Measurements from ENCODE around the gene PTPN5.
A peak's percentile ranks its signal among the peaks of the same experiment; 100 is the strongest.
"Not testable (repeated sequence)": the region's sequence is repeated elsewhere in the genome, so short reads cannot be mapped to it uniquely, and the experiment has no call there.

Gene PTPN5

GRCh38 chr11:18791207-18791968 is at the start of gene PTPN5:
TSS of gene PTPN5 (minus strand) at chr11:18791798. CDS start at chr11:18771958, 19,840 bp downstream.
- no peak for DNase-seq

GRCh38 chr11:18836417-18836816 is 44.8 kb upstream of the PTPN5 start:
- DNase-seq = no peak

- no peak for DNase-seq
Observed at GRCh38 chr11:18834754-18835466, 43.3 kb upstream of the PTPN5 start.

GRCh38 chr11:18820160-18820559 is 28.6 kb upstream of the PTPN5 start:
- not testable (repeated sequence) for DNase-seq

GRCh38 chr11:18804199-18804999 is 12.8 kb upstream of the PTPN5 start:
- no peak for DNase-seq

- DNase-seq = peak; percentile 59
Observed at GRCh38 chr11:18802381-18803257, 11.0 kb upstream of the PTPN5 start.

- DNase-seq = peak; percentile 35
Observed at GRCh38 chr11:18798799-18799469, 7.3 kb upstream of the PTPN5 start.

GRCh38 chr11:18794956-18795355 is 3.4 kb upstream of the PTPN5 start:
- DNase-seq = no peak

- DNase-seq = no peak
Observed at GRCh38 chr11:18792827-18793226, 1.2 kb upstream of the PTPN5 start.

- DNase-seq = no peak
Observed at GRCh38 chr11:18791969-18792628, 501 bp upstream of the PTPN5 start.

GRCh38 chr11:18790883-18791206 is 753 bp downstream of the PTPN5 start:
- no peak for DNase-seq

GRCh38 chr11:18789942-18790341 is 1.7 kb downstream of the PTPN5 start:
- no peak for DNase-seq

GRCh38 chr11:18785411-18785810 is 6.2 kb downstream of the PTPN5 start:
- no peak for DNase-seq

GRCh38 chr11:18780896-18781295 is 10.7 kb downstream of the PTPN5 start:
- no peak for DNase-seq

GRCh38 chr11:18780329-18780728 is 11.3 kb downstream of the PTPN5 start:
- DNase-seq = no peak

- peak; percentile 47 for DNase-seq
Observed at GRCh38 chr11:18778468-18778867, 13.1 kb downstream of the PTPN5 start.

GRCh38 chr11:18776324-18776723 is 15.3 kb downstream of the PTPN5 start:
- DNase-seq = no peak

- DNase-seq = peak; percentile 82
Observed at GRCh38 chr11:18775492-18776292, 15.9 kb downstream of the PTPN5 start.

- DNase-seq = no peak
Observed at GRCh38 chr11:18774801-18775200, 16.8 kb downstream of the PTPN5 start.

- DNase-seq = no peak
Observed at GRCh38 chr11:18773681-18774080, 17.9 kb downstream of the PTPN5 start.

GRCh38 chr11:18773104-18773503 is 18.5 kb downstream of the PTPN5 start:
- no peak for DNase-seq
